Cardiac fibroblast (primary cell): Measurements from ENCODE around the gene TRIP13.

Experiments used
- DNase-seq, 2 donors: peaks; one replicate each; pipeline versions ENCODE4 v3.0.0 to v3.0.0-alpha.2; 2010; ENCODE audit warnings: low read depth in 2 of 2
- H3K4me3 ChIP-seq, 2 donors: replicated peaks in 1 of 2; 1 replicate in 1 of 2; 2 replicates in 1 of 2; pipeline ENCODE4 v1.5.1; 2011; ENCODE audit warnings: low read depth in 2 of 2, low read length in 2 of 2, mild to moderate bottlenecking in 2 of 2, moderate library complexity in 1 of 2
- TF ChIP-seq, protein P1 (sequence below): IDR thresholded peaks from one replicate; pipeline ENCODE4 v1.5.1; 2011; ENCODE audit warnings: low read depth, mild to moderate bottlenecking, low read length, inconsistent platforms

TRIP13 gene

DNA sequence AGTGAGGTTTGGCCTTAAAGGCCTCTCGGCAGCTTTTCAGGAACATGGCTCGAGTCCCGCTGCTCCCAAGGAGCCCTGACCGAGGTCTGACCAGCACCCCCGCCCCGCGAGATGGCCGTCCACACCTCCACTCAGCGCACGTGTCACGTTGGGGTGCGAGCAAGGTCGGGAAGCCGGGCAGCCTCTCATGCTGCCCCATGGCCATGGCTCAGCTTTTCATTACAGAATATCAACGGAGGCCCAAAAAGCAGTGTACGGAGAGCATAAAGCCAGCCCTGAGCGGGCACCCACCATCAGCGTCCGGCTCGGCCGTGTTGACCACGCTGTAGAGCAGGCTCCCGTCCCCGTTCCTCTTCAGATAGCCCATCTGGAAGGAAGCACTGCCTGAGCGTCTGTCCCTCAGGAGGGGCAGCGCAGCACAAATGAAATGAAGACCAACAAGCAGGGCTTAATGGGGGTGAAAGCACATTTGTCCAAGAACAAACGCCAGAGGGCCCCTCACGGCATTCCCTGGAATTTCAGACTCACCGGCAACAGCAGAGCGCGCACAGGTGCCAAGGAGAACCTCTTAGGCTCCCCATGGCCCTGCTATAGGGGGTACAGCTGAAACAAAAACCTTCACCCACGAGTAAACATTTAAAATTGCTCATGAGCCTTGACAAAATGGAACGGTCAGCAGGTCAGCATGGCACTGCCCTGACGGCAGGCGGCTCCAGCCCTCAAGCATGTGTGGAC is 11.7 kb upstream of the TRIP13 start:
- DNase-seq = no peak
- TF ChIP-seq, protein P1, sequence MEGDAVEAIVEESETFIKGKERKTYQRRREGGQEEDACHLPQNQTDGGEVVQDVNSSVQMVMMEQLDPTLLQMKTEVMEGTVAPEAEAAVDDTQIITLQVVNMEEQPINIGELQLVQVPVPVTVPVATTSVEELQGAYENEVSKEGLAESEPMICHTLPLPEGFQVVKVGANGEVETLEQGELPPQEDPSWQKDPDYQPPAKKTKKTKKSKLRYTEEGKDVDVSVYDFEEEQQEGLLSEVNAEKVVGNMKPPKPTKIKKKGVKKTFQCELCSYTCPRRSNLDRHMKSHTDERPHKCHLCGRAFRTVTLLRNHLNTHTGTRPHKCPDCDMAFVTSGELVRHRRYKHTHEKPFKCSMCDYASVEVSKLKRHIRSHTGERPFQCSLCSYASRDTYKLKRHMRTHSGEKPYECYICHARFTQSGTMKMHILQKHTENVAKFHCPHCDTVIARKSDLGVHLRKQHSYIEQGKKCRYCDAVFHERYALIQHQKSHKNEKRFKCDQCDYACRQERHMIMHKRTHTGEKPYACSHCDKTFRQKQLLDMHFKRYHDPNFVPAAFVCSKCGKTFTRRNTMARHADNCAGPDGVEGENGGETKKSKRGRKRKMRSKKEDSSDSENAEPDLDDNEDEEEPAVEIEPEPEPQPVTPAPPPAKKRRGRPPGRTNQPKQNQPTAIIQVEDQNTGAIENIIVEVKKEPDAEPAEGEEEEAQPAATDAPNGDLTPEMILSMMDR = no peak
- no peak overlapping the region for H3K4me3 ChIP-seq

DNA sequence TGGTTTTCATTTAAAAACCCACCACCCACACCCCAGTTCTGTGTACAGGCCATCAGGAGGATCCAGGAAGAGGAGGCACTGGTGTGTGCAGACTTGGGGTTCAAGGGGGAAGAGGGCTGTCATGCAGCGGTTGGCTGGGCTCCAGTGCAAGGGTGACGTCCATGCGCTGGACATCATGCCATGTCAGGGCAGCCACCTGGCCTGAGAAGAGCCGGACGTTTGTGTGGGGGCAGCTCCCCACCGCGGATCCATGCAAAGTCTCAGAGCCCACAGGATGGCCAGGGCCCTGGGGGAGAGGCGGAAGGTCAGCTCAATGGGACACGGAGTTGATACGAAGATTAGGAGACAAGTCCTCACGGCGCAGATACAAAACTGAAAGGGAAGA is 11.1 kb upstream of the TRIP13 start:
- TF ChIP-seq, protein P1 = no peak
- no peak for DNase-seq
- no peak overlapping the region for H3K4me3 ChIP-seq

DNA sequence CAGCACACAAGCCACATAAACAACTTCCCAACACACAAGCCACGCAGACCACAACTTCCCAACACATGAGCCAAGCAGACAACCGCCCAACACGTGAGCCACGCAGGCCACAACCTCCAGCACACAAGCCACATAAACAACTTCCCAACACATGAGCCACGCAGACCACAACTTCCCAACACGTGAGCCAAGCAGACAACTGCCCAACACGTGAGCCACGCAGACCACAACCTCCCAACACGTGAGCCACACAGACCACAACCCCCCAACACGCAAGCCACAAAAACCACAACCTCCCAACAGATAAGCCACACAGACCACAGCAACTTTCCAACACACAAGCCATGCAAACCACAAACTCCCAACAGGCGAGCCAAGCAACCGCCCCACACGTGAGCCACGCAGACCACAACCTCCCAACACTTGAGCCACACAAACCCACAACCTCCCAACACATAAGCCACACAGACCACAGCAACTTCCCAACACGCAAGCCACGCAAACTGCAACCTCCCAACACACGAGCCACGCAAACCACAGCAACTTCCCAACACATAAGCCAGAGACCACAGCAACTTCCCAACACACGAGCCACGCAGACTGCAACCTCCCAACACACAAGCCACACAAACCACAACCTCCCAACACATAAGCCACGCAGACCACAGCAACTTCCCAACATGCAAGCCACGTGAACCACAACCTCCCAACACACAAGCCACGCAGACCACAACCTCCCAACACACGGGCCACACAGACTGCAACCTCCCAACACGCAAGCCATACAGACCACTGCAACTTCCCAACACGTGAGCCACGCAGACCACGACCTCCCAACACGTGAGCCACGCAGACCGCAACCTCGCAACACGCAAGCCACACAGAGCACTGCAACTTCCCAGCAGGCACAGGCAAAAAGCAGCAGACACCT is 10.2 kb upstream of the TRIP13 start:
- TF ChIP-seq, protein P1 = no peak
- DNase-seq = no peak
- H3K4me3 ChIP-seq = no peak overlapping the region

DNA sequence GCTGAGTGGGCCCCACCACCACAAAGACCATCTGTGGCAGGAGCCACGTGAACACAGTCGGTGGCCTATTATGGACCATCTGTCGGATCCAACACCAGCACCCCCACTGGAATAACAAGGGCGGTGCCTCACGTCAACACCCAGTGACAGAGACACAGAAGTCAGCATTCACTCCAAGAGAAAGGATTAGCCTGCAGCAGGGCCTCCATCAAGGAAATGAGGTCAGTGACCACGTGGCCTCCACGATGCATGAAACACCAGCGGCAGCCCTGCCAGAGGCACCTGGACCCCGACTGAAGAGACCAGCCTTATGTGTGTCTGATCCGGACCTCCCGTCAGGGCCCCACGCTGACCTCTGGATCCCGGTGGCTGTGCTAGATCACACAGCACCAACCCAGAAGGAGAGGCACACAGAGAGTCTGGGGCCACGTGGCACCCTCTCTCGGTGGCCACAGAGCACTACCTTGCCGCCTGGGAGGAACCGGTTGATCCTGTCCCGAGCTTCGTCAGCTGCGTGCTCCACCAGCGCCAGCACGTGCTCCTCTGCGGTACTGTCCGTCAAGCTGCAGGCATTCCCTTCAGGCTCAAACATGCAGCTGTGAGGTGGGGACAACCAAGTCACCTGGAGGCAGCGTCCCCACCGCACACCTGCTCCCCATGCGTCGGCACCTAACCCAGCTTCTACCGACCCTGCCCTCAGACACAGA is 9.1 kb upstream of the TRIP13 start:
- TF ChIP-seq, protein P1 = no peak
- DNase-seq = no peak
- H3K4me3 ChIP-seq = no peak overlapping the region

DNA sequence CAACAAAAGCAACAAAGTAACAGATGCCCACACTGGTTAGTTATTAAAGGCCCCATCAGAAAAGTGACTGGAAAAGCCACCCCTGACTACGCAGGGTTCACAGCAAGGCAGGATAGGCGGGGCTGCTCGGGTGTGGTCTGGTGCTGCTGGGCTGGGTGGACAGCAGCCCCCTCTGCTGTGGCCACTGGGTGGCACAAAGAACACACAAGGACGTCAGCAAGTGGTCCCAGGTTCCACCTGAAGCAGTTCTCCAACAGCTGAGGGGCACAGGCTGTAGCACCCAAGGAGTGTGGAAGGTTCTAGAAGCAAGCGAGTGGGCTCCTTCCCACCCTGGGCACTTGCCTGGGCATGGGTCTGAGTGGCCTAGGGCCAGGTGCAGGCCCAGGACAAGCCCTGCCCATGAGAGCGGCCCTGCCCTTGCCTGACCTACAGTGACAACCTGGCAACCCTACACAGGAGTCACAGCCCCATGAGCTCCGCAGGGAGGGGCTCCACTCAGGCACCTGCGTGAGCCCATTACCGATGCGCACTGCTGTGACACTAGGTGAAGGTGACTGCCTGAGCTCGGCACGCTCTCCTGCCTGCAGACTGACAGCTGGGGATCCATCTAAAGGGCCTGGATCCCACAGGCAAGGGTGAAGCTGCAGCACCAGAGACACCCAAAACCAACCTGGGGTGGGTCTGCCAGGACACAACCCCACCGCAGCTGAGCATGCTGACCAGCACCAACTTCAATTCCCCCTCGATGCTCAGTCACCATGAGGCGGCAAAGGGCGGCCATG is 8.1 kb upstream of the TRIP13 start:
- no peak overlapping the region for H3K4me3 ChIP-seq
- no peak for DNase-seq
- TF ChIP-seq, protein P1 = no peak

DNA sequence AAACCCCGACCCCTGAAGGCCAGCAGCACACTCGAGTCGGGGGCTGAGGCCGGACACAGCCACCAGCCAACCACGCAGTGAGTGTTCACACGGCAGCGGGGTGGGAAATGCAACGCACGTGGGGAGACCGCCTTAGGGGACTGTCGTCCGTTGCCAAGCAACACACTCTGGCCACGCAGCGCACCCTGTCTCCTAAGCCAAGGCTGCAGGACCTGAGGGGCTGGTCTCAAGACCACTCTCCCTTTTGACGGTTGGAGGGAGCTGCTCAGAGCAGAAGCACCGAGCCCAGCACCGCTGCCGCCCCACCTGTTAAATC is 7.6 kb upstream of the TRIP13 start:
- H3K4me3 ChIP-seq = no peak overlapping the region
- TF ChIP-seq, protein P1 = no peak
- no peak for DNase-seq
